GM12801 (cell line): Measurements from ENCODE around the gene ZBTB47.

Experiments used
- CTCF ChIP-seq: IDR thresholded peaks from one replicate; pipeline ENCODE4 v1.5.1; 2011; ENCODE audit warnings: control low read depth; ENCODE audit not compliant: insufficient read length; ENCODE audit errors: extremely low read depth

Gene ZBTB47

GRCh38 chr3:42712688-42713372, 59.3 kb downstream of the ZBTB47 start:
- TF ChIP-seq CTCF = no peak

DNA sequence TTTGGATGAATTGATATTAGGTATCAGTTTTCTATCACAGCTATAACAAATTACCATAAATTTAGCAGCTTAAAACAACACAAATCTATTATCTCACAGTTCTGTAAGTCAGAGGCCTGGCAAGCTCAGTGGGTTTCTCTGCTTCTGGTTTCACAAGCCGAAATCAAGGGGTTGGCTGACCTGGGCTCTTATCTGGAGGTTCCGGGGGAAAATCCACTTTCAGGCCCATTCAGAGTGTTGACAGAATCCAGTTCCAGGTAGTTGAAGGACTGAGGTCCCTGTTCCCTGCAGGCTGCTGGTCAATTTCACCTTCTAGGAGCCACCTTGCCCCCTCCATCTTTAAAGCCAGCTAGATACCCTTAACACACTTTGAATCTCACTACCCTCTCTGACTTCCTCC, 60.2 kb downstream of the ZBTB47 start:
- no peak for TF ChIP-seq CTCF

DNA sequence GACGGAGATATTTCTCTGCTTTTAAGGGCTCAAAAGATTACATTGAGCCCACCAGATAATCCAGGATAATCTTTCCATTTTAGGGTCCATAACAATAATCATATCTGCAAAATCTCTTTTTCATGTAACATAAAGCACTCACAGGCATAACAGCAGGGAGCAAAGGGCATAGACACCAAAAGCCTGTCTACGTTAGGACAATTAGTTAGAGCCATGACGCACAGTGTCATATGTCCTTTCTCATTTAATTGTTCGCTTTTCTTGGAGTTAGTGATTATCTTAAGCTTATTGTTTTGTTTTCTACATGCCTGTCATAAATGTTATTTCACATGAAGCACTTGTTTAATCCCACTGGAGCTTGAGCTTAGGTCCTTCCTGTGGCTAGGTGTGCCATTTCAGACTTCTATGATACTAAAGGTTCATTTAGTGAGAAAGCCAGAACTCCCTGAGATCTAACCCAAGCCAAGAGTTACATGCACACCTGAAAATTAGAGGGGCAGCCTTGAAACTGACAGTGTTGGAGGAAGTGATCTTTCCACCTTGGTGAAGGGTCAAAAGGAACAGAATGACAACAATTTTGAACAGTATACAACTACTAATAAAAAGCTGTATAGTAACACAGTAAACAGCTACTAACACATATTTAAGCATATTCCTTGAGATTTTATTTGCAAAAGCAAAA, 60.8 kb downstream of the ZBTB47 start:
- TF ChIP-seq CTCF = no peak
